GOT3 (cell line): ENCODE measurements around the gene LTBP4.

Source experiments
- DNase-seq: peaks from one replicate; lab custom pipeline; 2025; ENCODE audit warnings: mixed read lengths; lab: John Stamatoyannopoulos, UW

The LTBP4 gene

DNA sequence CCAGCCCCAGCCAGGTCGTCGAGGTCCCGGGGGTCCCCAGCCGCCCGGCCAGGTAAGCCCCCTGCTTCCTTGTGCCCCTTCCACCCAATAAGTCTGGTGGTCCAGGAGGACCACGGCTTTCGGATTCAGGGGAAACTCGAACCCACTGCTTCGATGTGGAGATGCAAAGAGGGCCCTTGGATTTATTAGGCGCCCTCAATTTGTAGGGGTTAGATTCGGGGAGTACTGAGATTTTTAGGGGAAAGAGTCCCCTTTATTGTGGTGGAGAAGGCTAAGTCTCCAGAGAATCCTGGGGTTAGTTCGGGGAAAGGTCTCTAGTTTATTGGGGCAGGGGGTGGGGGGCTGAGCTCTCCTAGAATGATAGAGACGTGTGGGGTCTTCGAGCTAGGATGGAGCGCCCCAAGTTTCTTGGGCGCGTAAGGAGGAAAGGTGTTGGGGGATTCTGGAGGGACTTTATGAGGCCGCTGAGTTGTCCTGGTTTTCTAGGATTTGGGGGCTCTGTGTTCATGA is 3.8 kb upstream of the LTBP4 start:
- no peak for DNase-seq

DNA sequence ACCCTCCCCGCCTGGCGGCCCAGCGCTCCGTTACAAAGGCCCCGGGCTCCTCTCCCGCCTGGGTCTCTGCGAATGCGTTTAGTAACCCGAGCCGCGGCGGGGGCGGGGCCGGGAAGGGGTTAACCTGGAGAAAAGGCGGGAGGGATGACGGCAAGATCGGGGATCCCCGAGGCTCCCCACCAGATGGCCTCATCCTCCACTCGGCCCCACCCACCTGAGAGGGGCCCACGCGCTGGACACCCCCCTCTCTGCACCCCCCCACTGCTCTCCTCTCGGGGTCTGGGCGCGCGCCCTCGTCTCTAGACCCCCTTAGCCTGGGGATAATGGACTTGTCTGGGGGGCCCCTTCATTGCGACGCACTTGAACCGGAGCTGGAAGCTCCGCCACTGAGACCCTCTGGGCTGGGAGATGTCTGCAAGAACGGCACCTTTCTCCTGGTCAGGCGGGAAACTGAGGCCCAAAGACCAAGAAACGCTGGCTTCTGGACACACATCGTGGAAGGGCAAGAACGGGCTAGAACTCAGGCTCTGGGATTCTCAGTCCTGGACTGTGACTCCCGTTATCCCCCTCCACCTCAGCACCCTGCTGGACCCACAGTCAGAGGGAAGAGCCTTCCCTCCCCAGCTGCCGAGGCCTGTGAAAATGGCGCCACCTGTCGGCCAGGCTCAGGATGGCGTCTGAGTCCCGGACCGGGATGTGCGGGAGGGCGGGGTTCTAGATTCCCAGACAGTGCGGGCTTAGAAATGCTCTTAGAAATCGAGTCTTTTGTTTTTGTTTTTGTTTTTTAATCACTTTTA is 2.9 kb upstream of the LTBP4 start:
- peak; percentile 55 for DNase-seq

DNA sequence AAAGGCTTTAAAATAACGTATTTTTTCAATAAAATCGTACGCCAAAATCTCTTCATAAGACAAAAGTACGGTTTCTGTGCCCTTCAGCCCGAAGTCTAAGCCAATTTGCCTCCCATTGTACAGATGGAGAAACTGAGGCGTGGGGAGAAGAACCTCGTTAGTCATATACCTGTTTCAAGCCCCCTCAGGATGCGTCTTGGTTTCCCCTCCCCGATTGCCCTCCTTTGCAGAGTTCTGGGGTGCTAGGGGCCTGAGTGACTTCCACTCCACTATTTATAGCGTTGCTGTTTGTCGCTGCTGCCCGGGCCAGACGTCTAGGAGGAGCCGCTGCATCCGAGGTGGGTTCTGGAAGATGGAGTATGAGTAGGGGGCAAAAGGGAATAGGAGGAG is 2.3 kb upstream of the LTBP4 start:
- DNase-seq, result no peak

DNA sequence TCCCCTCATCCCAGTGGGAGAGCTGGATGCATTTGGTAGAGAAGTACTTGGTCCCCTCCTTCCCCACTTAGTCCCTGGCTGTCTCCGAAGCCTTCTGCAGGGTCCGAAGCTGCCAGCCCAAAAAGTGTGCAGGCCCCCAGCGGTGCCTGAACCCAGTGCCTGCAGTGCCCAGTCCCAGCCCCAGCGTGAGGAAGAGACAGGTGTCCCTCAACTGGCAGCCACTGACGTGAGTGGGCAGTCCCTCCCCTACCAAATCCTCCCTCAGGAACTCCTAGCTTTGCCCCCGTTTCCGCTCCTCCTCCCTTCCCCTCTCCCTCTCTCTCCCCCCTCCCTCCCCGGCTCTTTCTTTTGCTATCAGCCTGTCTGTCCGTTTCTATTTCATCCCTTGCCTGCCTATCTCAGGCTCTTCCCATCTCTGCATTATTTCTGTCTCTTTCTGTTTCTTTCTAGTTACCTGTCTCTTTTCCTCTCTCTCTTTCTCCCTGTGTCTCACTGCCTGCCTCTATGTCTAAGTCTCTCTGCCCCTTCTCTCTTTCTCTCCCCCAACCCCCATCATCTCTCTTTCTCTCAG is 1.8 kb upstream of the LTBP4 start:
- no peak for DNase-seq

DNA sequence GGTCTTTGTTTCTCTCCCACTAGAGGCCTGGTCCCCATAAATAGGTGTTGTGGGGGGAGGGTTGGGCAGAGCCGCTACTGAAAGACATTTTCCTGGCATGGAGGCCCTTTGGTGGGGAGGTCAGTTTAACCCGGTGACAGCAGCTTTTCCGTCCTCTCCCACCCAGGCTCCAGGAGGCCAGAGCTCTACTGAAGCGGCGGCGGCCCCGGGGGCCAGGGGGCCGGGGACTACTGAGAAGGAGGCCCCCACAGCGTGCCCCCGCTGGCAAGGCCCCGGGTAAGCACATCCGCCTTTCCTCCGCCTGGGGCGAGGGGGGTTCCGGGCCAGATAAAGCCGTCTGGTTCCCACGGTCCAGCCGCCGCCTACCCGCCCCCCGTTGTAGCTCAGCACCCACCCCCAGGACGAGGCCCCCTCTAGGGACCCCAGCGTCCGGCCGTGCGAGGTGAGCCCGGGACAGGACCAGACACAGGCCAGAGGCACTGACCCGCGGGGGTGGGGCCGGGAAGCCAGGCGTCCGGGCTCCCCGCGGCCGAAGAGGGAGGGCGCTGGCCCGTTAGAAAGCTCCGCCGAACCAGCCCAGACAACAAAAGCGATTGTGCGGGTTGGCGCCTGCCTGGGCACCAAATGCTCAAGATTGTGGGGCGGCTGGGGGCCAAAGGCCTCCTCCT is 1.1 kb upstream of the LTBP4 start:
- DNase-seq, result no peak

DNA sequence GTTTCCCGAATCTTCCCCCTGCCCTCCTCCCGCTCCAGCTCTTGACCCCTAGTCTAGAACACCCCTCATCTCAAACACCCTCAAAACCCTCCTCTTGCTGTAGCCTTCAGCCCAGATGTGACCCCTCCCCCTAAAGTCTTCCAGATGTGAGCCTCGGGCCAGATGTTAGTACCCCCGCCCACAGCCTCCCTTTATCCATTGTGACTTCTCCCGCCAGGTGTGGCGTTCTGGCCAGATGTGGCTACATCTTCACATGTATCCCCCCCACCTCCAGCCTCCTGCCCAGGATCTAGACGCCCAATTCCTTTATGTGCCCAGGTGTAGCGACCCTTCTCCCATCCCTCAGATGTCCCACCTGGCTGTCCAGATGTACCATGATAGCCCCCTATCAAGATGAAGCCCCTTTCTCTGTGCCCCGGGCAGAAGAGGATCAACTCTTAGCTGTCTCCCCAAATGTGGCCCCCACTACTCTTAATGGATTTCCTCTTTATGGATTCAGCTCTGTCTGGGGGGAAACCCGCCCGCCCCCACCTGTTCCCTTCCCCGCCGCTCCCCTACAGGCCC is 517 bp upstream of the LTBP4 start:
- DNase-seq, result no peak

DNA sequence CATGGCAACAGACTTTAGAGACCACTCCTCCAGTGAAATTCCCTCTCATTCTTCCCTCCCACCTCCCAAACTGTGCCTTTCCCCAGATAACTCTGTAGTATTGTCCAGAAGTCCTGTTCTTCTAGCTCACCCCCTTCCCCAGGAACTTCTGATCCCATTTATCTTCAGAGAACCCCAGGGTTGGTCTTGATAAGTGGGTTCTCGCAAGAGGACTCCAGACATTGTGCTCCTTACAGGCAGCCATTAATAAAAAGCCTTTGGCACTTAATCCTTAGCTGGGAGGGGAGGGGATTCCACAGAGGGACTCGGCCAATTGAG is 1.9 kb downstream of the LTBP4 start:
- DNase-seq, result no peak

DNA sequence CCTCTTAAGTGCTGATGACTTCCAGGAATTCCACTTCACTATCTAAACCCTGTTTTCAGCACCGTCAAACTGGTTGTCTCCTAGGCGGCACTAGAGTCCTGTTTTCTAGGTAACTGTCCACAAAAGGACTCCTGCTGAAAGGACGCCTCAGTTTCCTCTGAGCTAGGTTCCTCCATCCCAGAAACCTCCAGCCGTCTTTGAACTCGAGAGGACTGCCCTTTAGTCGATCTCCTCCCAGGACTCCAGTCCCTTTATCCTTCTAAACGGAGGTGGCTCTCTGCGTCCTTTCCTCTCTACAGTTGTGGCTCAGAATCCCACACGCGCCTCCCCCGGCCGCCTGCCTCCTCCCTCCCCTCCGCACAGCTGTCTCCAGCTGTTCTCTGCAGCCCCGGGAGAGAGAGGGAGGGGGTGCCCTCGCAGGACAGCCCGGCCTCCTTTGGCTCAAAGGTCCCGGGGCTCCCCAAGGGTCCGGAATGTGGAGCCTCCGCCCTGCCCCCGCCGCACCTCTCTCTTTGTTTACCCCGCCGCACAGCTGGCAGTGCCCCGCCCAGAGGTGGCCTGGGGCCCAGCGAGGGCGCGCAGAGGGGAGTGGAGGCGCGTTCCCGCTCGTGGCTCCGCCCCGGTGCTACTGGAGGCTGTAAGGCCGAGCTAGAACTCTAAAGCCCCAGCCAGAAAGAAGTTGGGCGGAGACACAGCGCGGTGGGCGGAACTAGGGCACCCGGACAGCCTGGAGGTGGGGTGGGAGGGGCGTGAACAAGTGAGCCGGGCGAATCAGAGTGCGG is 2.4 kb downstream of the LTBP4 start:
- DNase-seq, result peak; percentile 58

DNA sequence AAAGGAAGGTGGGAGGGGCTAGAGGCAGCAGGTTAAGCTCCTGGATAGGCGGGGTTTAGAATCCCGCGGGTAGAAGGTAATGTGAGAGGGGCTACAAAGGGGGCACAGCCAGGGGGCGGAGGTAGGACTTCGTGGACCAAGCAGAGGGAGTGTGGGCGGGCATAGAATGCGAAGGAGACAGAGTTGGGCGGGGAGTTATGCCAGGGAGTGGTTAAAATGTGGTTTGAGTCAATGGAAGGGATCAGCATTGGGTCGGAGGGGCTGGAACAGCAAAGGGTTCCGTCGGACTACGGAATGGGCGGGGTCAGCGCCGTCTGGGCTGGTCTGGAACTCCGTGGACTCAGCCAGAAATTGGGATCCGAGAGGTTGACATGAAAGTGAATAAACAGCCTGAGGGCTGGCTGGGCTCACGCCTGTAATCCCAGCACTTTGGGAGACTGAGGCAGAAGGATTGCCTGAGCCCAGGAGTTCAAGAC is 3.0 kb downstream of the LTBP4 start:
- DNase-seq, result no peak

DNA sequence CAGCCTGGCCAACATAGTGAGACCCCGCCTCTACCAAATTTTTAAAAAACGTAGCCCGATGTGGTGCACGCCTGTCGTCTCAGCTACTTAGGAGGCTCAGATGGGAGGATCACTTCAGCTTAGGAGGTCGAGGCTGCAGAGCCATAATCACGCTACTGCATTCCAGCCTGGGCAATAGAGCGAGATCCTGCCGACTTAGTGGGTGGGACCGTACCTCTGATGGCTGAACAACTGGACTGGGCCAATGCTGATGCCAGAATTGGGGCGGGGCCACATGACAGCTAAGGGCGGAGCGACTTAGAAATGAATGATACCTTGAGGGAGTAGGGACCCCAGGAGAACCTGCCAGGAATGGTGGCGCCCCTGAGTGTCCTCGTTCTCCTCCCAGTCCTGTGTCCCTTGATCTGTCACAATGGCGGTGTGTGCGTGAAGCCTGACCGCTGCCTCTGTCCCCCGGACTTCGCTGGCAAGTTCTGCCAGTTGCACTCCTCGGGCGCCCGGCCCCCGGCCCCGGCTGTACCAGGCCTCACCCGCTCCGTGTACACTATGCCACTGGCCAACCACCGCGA is 3.6 kb downstream of the LTBP4 start:
- no peak for DNase-seq

DNA sequence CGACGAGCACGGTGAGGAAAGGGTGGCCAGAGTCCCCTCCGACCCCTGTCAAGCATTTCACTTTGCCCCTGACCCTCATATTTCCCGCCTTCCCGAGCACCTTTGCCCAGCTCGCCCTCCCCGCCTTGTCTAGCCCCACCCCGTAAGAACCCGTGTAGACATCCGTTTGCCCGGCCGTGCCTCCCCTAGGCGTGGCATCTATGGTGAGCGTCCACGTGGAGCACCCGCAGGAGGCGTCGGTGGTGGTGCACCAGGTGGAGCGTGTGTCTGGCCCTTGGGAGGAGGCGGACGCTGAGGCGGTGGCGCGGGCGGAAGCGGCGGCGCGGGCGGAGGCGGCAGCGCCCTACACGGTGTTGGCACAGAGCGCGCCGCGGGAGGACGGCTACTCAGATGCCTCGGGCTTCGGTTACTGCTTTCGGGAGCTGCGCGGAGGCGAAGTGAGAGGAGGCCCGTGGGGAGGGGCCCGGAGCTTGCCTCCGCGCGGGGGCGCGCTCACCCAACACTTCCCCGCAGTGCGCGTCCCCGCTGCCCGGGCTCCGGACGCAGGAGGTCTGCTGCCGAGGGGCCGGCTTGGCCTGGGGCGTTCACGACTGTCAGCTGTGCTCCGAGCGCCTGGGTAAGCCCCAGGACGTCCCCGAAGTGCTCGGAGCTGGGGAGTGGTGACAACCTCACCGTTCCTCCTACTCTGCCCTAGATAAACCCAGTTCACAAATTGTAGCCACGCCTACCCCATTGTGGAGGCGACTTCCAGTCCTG is 4.2 kb downstream of the LTBP4 start:
- peak; percentile 53 for DNase-seq

DNA sequence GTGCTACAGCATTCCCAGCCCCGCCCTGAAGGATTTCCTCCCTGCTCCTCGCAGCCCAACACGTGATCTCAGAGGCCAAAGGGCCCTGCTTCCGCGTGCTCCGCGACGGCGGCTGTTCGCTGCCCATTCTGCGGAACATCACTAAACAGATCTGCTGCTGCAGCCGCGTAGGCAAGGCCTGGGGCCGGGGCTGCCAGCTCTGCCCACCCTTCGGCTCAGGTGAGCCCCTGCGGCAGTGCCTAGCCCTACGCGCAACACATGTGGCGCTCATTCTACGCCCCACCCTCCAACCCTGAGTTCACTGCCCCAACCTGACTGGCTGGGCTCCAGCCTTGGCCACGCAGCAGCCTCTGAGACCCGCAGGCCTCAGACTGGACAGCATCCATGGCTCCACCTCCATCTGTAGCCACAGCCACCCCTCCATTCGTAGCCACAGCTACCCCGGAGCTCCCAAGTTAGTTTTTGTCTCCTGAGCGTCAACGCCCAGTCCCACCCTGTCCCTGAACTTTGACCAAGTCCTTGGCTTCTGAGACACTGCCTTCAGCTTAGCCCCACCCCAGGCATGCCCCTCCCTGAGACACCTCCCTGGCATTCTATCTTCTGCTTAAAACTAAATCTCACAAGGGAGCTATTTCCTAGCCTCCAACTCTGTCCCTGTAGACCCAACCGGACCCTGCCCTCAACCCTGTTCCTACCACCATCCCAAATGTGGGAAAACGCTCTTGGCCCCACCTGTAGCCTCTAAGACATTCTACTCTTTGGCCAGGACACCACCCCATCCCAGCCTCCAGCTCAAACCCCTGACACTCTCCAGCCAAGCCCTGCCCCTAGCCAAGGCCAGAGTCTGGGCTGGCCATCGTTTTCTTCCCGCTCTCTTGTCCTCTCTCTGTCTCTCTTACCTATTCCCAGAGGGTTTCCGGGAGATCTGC is 6.4 kb downstream of the LTBP4 start:
- no peak for DNase-seq

DNA sequence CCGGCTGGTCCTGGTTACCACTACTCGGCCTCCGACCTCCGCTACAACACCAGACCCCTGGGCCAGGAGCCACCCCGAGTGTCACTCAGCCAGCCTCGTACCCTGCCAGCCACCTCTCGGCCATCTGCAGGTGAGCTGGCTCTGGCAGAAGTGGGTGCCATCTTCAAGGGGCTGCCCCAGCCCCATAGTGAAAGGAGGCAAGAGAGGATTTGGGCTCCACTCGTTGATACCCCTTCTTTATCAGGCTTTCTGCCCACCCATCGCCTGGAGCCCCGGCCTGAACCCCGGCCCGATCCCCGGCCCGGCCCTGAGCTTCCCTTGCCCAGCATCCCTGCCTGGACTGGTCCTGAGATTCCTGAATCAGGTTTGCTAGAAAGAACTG is 7.1 kb downstream of the LTBP4 start:
- no peak for DNase-seq

DNA sequence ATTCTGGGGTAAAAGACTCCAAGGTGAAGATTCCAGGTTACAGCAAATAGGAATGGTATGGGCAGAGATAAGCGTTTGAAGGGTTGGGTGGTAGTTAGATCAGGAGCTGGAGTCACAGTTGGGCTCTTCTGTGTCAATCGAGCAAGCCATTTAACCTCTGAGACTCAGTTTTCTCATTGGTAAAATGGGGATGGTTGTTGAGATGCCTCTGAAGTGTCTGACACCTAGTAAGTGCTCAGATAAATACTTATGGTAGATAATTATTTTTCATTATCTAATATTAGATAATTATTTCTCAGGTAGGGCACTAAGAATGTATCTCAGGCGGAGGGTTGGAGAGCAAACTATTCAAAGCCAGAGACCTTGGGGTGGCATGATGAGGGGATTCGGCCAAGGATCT is 7.8 kb downstream of the LTBP4 start:
- DNase-seq, result no peak

DNA sequence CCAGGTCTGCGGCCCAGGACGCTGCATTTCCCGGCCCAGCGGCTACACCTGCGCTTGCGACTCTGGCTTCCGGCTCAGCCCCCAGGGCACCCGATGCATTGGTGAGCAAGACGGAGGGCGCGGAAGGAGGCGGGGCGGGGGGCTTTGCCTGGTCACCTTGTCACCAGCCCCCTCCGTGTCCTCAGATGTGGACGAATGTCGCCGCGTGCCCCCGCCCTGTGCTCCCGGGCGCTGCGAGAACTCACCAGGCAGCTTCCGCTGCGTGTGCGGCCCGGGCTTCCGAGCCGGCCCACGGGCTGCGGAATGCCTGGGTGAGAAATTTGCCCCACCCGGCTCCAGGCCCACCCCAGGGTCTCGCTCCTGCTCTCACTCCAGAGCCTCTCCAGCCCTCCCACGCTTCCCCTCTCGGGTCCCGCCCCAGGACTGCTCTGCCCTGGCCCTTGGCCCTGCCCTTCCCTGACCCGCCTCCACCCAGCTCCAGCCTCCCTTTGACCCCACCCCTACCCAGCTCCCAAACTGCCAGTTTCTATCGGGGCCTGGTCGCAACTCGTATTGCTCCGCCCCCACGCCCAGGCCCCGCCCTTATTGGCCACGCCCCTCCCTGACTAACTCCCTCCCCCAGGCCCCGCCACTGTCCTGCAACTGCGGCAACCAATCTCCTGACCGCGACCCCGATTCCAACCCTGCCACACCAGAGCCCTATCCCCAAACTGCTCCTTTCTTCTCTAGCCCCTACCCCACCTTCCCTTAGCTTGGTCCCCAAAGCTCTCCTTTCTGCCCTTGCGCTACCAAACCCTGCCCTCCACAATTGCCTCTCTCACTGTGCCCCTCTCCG is 8.6 kb downstream of the LTBP4 start:
- peak; percentile 63 for DNase-seq

DNA sequence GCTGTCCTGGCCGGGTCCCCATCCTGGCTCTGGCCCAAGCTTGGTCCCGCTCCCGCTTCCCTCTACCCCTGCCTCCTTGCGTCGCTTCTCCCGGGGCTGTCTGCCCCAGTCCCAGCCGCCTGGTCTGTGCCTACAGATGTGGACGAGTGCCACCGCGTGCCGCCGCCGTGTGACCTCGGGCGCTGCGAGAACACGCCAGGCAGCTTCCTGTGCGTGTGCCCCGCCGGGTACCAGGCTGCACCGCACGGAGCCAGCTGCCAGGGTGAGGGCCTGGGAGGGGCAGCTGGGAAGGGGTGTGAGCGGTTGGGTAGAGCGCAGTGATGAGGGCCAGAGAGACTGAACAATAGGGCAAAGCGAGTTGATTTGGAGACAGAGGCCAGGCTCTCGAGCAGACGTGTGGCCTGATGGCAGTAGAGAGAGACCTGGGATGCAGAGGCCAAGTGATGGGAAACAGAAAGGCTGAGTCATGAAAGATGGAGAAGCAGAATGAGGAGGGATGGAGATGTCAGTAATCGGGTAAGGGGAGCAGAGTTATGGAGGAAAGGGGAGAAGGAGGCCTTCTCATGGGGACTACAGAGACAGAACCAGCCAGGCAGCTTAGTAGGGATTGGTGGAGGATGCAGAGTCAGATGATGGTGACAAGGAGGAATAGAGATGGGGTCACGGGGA is 9.4 kb downstream of the LTBP4 start:
- DNase-seq, result no peak

DNA sequence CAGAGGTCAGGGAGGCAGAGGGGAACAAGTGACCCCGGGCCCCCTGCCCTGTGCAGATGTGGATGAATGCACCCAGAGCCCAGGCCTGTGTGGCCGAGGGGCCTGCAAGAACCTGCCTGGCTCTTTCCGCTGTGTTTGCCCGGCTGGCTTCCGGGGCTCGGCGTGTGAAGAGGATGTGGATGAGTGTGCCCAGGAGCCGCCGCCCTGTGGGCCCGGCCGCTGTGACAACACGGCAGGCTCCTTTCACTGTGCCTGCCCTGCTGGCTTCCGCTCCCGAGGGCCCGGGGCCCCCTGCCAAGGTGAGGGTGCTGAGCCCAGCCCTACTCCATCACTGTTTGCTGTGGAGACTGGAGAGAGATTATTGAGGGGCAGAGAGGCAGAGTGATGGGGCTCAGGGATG is 9.9 kb downstream of the LTBP4 start:
- DNase-seq, result no peak

DNA sequence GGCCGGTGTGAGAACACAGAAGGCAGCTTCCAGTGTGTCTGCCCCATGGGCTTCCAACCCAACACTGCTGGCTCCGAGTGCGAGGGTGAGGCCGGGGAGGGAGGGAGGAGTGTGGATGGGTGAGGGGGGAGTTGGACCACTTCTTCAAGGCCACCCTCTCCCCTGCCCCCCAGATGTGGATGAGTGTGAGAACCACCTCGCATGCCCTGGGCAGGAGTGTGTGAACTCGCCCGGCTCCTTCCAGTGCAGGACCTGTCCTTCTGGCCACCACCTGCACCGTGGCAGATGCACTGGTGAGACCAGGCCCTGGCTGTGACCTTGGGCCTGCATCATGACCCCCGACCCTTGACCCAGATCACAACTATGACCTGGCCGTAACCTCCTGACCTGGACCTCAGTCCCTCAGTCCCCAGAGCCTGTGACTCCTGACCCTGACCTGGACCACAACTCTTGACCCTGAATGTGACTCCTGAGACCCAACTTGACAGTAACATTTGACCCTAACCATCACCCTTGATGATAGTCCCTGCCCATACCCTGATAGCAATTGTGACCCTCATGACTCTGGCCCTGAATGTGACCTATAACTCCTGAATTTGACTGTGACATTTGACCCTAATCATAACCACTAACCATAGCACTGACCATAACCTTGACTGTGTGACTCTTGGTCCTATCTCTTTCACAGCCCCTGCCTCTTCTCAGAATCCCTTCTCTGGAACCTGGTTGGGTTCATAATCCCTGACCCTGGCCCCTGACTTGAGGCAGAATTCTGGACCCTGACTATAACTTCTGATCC is 10.9 kb downstream of the LTBP4 start:
- no peak for DNase-seq
